Ishikawa (cell line): Measurements from ENCODE around the gene MFSD8.

ENCODE experiments used
- CEBPB ChIP-seq: IDR thresholded peaks from 2 replicates; pipeline ENCODE4 v1.6.1; 2012
- EGR1 ChIP-seq: IDR thresholded peaks from 2 replicates; pipeline ENCODE4 v1.6.1; 2012
- FOXM1 ChIP-seq: IDR thresholded peaks from 2 replicates; pipeline ENCODE4 v1.6.1; 2012; ENCODE audit warnings: low read depth, borderline replicate concordance
- RAD21 ChIP-seq: IDR thresholded peaks from 2 replicates; pipeline ENCODE4 v1.6.1; 2012; ENCODE audit warnings: low read depth
- TAF1 ChIP-seq: IDR thresholded peaks from 2 replicates; pipeline ENCODE4 v1.6.1; 2012; ENCODE audit warnings: low read depth, mild to moderate bottlenecking
- TEAD4 ChIP-seq: IDR thresholded peaks from 2 replicates; pipeline ENCODE4 v1.6.1; 2012
- ZBTB7A ChIP-seq: IDR thresholded peaks from 2 replicates; pipeline ENCODE4 v1.6.1; 2012; ENCODE audit warnings: low read depth
- TF ChIP-seq, protein P1 (sequence below): IDR thresholded peaks from 2 replicates; pipeline ENCODE4 v1.6.1; 2012; ENCODE audit warnings: low read depth, mild to moderate bottlenecking
- TF ChIP-seq, protein P2 (sequence below): IDR thresholded peaks from 2 replicates; pipeline ENCODE4 v1.6.1; 2012

DNA sequence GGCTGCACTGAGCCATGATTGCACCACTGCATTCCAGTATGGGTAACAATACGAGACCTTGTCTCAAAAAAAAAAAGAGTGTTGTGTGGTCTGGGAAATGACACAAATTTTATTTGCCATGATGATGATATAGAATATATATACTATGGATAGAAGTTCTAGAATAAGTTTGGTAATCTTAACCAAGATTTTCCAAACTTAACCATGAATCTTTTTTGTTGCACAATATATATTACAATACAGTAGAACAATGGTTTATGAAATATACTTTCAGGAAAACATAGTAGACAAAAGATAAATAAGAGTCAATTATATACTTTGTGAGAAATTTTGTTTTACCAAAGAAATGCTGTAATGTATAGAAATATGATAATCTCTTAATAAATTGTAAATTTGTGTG lies 34.8 kb downstream of the MFSD8 start:
- TF ChIP-seq TEAD4 (no peak), RAD21 (no peak), EGR1 (no peak), TAF1 (no peak), CEBPB (no peak), FOXM1 (no peak), ZBTB7A (no peak)
- TF ChIP-seq, protein P1, sequence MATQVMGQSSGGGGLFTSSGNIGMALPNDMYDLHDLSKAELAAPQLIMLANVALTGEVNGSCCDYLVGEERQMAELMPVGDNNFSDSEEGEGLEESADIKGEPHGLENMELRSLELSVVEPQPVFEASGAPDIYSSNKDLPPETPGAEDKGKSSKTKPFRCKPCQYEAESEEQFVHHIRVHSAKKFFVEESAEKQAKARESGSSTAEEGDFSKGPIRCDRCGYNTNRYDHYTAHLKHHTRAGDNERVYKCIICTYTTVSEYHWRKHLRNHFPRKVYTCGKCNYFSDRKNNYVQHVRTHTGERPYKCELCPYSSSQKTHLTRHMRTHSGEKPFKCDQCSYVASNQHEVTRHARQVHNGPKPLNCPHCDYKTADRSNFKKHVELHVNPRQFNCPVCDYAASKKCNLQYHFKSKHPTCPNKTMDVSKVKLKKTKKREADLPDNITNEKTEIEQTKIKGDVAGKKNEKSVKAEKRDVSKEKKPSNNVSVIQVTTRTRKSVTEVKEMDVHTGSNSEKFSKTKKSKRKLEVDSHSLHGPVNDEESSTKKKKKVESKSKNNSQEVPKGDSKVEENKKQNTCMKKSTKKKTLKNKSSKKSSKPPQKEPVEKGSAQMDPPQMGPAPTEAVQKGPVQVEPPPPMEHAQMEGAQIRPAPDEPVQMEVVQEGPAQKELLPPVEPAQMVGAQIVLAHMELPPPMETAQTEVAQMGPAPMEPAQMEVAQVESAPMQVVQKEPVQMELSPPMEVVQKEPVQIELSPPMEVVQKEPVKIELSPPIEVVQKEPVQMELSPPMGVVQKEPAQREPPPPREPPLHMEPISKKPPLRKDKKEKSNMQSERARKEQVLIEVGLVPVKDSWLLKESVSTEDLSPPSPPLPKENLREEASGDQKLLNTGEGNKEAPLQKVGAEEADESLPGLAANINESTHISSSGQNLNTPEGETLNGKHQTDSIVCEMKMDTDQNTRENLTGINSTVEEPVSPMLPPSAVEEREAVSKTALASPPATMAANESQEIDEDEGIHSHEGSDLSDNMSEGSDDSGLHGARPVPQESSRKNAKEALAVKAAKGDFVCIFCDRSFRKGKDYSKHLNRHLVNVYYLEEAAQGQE = no peak
- TF ChIP-seq, protein P2, sequence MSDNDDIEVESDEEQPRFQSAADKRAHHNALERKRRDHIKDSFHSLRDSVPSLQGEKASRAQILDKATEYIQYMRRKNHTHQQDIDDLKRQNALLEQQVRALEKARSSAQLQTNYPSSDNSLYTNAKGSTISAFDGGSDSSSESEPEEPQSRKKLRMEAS = no peak
